Caco-2 (cell line): ENCODE data around the gene RSF1. TPM values are rescaled to one million over a fixed set of nuclear protein-coding genes. Genes with fewer than 3 reads are reported as not detected.

Experiments used
- BruUV-seq: library from RNA; stranded (reverse); fragments of 400-500 nt; replicated peaks from 2 replicates; lab custom pipeline; 2021; lab: Mats Ljungman, UMichigan
- CTCF ChIA-PET: fragments of 300-600 bp; sonication (Branson Sonifier 250); formaldehyde crosslinking; loops from one replicate; lab custom pipeline; 2022; ENCODE audit warnings: antibody characterized with exemption; lab: Charles Lee
- POLR2A ChIA-PET: fragments of 300-600 bp; sonication (Branson Sonifier 250); formaldehyde crosslinking; loops from one replicate; lab custom pipeline; 2022; ENCODE audit warnings: antibody characterized with exemption; lab: Charles Lee
- DNase-seq, 2 experiments: peaks; one replicate each; pipeline versions ENCODE4 v3.0.0 to v3.0.0-alpha.2; 2020 to 2022
- H3K27me3 ChIP-seq: replicated peaks from 2 replicates; pipeline ENCODE4 v1.6.0; 2011; ENCODE audit warnings: low read length; ENCODE audit not compliant: control insufficient read depth, insufficient read depth
- H3K36me3 ChIP-seq: 2 replicates; pipeline ENCODE4 v1.5.1; 2011; ENCODE audit warnings: low read length; ENCODE audit not compliant: control insufficient read depth, insufficient read depth
- H3K4me1 ChIP-seq: fragments of 250-450 bp; sonication (Bioruptor Pico); 2 replicates; pipeline ENCODE4 v1.5.1; 2020; ENCODE audit warnings: mild to moderate bottlenecking
- H3K4me3 ChIP-seq: 2 replicates; pipeline ENCODE4 v1.5.1; 2011; ENCODE audit warnings: low read depth, mild to moderate bottlenecking, control low read depth, low read length
- H3K9me3 ChIP-seq: fragments of 250-450 bp; sonication (Bioruptor Pico); 2 replicates; pipeline ENCODE4 v1.5.1; 2020; ENCODE audit warnings: mild to moderate bottlenecking, moderate library complexity
- H3K27ac Mint-ChIP-seq: one replicate; pipeline ENCODE4 v1.8.0; 2022; ENCODE audit warnings: mixed read lengths; ENCODE audit not compliant: unreplicated experiment
- H3K27me3 Mint-ChIP-seq: one replicate; pipeline ENCODE4 v1.8.0; 2022; ENCODE audit warnings: mixed read lengths; ENCODE audit not compliant: insufficient read depth, unreplicated experiment
- H3K36me3 Mint-ChIP-seq: one replicate; pipeline ENCODE4 v1.8.0; 2022; ENCODE audit warnings: mild to moderate bottlenecking, mixed read lengths; ENCODE audit not compliant: insufficient read depth, unreplicated experiment
- H3K4me1 Mint-ChIP-seq: one replicate; pipeline ENCODE4 v1.8.0; 2022; ENCODE audit warnings: low read depth, mixed read lengths; ENCODE audit not compliant: unreplicated experiment
- H3K4me3 Mint-ChIP-seq: one replicate; pipeline ENCODE4 v1.8.0; 2022; ENCODE audit warnings: mild to moderate bottlenecking, moderate library complexity, mixed read lengths; ENCODE audit not compliant: unreplicated experiment
- H3K9me3 Mint-ChIP-seq: one replicate; pipeline ENCODE4 v1.8.0; 2022; ENCODE audit warnings: mixed read lengths; ENCODE audit not compliant: unreplicated experiment
- intact Hi-C: fragments of 100-400 bp; cut with micrococcal nuclease; formaldehyde crosslinking; loops from one replicate; pipeline ENCODE4 v1.10.0; 2022; ENCODE audit not compliant: unreplicated experiment
- total RNA-seq: library from RNA; stranded (reverse); gene quantifications from 2 replicates; pipeline ENCODE4 v1.2.3, GENCODE V29; 2022
- TF ChIP-seq, protein P1 (sequence below), 2 experiments: fragments of 200-600 bp in 1 of 2; IDR thresholded peaks; 1 replicate in 1 of 2; 2 replicates in 1 of 2; pipeline versions ENCODE4 v1.5.1 to v1.8.0; 2011 to 2022; ENCODE audit warnings: antibody characterized with exemption in 1 of 2, control low read depth in 1 of 2, inconsistent platforms in 1 of 2, low read depth in 1 of 2, low read length in 1 of 2, mild to moderate bottlenecking in 1 of 2, moderate library complexity in 1 of 2; ENCODE audit not compliant: insufficient read depth in 1 of 2, severe bottlenecking in 1 of 2, unreplicated experiment in 1 of 2

Gene RSF1
- total RNA-seq, 1 experiment from 2014 or later: 121 TPM

DNA sequence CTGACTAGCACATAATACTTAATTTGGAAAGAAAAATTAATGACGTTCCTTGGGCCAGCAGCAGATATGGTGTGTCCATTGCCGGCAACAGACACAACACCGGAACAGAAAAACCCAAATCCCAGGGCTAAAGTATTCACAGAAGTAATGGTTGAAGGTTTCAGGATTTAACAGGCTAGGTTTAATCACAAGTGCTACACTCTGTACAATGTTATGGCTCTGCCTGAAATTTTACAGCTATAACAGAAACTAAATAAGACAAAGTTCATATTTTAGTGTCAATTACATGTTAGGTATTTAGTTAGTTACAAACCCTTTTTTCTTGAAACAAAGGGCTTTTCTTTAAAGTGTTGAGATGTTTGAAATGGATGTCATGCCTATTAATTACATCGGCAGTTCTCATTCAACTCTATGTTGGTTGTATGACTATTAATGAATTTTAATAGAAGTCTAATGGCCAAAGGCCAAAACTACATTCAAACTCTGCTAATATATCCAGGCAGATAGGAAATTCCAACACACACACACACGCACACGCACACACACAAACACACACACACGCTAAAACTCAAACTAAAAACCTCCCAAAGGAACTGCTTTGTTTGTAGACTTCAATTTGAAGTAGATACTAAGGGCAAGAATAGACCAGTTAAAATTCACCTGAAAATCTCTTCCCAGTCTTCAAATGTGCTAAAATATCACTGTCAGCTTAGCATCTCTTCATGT, 155.1 kb downstream of the RSF1 start:
- Histone ChIP-seq H3K36me3 (peaks cover 9% of the 10 kb centered on the region), H3K9me3 (0 out of 2 replicates have a peak, but pooled peaks cover 1% of the 10 kb centered on the region), H3K27me3 (no peaks in the 10 kb centered on the region), H3K4me3 (no peak overlapping the region), H3K4me1 (peaks cover 10% of the 10 kb centered on the region)
- TF ChIP-seq, protein P1, sequence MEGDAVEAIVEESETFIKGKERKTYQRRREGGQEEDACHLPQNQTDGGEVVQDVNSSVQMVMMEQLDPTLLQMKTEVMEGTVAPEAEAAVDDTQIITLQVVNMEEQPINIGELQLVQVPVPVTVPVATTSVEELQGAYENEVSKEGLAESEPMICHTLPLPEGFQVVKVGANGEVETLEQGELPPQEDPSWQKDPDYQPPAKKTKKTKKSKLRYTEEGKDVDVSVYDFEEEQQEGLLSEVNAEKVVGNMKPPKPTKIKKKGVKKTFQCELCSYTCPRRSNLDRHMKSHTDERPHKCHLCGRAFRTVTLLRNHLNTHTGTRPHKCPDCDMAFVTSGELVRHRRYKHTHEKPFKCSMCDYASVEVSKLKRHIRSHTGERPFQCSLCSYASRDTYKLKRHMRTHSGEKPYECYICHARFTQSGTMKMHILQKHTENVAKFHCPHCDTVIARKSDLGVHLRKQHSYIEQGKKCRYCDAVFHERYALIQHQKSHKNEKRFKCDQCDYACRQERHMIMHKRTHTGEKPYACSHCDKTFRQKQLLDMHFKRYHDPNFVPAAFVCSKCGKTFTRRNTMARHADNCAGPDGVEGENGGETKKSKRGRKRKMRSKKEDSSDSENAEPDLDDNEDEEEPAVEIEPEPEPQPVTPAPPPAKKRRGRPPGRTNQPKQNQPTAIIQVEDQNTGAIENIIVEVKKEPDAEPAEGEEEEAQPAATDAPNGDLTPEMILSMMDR (IDR thresholded peaks at IDR 0.05; ENCODE audit: insufficient read depth in 1 of 2, low read depth in 1 of 2, low read length in 1 of 2, severe bottlenecking in 1 of 2, unreplicated experiment in 1 of 2): no peak
- H3K27ac Mint-ChIP-seq: no peak overlapping the region
- no peaks in the 10 kb centered on the region for H3K9me3 Mint-ChIP-seq
- CTCF ChIA-PET: no interaction called here
- intact Hi-C loops: no loop called here
- POLR2A ChIA-PET: interaction anchor here (0.6 kb wide), 1 partner anchor 18 kb away, joined by 3 read pairs; no protein-coding TSS in a partner anchor
- H3K4me3 Mint-ChIP-seq: no peak overlapping the region
- DNase-seq: no peak
- BruUV-seq: no TSS peak
- H3K36me3 Mint-ChIP-seq: peaks cover 51% of the 10 kb centered on the region
- no peaks in the 10 kb centered on the region for H3K27me3 Mint-ChIP-seq
- H3K4me1 Mint-ChIP-seq: peaks cover 7% of the 10 kb centered on the region

DNA sequence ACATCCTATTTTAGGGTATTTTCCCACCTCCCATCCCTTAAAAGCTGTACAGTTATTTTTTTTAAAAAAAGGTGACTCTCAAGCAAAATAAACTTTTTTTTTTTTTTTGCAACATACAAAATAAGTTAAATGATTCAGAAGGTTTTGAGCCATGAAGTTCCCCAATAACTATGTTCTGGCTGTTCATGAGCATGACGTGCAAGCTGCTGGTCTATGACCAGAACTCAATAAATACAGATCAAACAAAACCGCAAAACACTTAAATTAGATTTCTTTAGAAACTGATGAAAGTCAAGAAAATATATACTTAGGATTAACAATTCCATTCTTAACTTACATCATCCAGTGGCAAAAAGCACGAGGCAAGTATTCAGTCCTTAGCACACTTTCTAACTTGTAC, 158.9 kb downstream of the RSF1 start:
- no peaks in the 10 kb centered on the region for H3K4me1 ChIP-seq
- Mint-ChIP-seq H3K4me1 (no peaks in the 10 kb centered on the region), H3K4me3 (no peak overlapping the region), H3K9me3 (no peaks in the 10 kb centered on the region), H3K27ac (no peak overlapping the region), H3K36me3 (peaks cover 26% of the 10 kb centered on the region), H3K27me3 (no peaks in the 10 kb centered on the region)
- TF ChIP-seq, protein P1 (IDR thresholded peaks at IDR 0.05; ENCODE audit: insufficient read depth in 1 of 2, low read depth in 1 of 2, low read length in 1 of 2, severe bottlenecking in 1 of 2, unreplicated experiment in 1 of 2): no peak
- no peak overlapping the region for H3K4me3 ChIP-seq
- no peaks in the 10 kb centered on the region for H3K9me3 ChIP-seq
- no peak for DNase-seq
- intact Hi-C loops: no loop called here
- H3K27me3 ChIP-seq: no peaks in the 10 kb centered on the region
- CTCF ChIA-PET: no interaction called here
- H3K36me3 ChIP-seq: no peaks in the 10 kb centered on the region; the same call in 1 of the 2 replicates
- POLR2A ChIA-PET: no interaction called here
- no TSS peak for BruUV-seq

DNA sequence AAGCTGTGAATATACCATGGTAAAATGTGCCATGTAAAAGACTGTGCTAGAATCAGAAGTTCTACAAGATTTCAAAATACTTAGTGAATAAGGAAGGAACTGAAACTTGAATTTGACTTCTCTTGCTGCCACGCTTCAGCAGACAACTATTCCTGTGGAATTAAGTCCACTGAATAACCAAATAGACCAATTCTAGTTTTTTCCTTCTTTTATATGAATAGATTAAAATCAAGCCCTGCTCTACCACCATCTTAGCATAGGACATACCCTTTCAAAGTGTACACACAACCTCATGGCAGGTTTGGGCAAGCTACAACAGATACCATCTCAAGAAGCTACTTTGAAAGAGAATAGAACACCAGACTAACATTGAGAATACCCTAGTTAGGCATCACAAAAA, 159.6 kb downstream of the RSF1 start:
- TF ChIP-seq, protein P1 (IDR thresholded peaks at IDR 0.05; ENCODE audit: insufficient read depth in 1 of 2, low read depth in 1 of 2, low read length in 1 of 2, severe bottlenecking in 1 of 2, unreplicated experiment in 1 of 2): no peak
- peaks cover 22% of the 10 kb centered on the region for H3K36me3 Mint-ChIP-seq
- Histone ChIP-seq H3K4me1 (no peaks in the 10 kb centered on the region), H3K36me3 (no peaks in the 10 kb centered on the region; the same call in 1 of the 2 replicates), H3K27me3 (no peaks in the 10 kb centered on the region), H3K9me3 (no peaks in the 10 kb centered on the region), H3K4me3 (no peak overlapping the region)
- H3K9me3 Mint-ChIP-seq: no peaks in the 10 kb centered on the region
- DNase-seq: no peak
- H3K27me3 Mint-ChIP-seq: no peaks in the 10 kb centered on the region
- H3K4me1 Mint-ChIP-seq: no peaks in the 10 kb centered on the region
- BruUV-seq: no TSS peak
- no peak overlapping the region for H3K27ac Mint-ChIP-seq
- ChIA-PET POLR2A (no interaction called here), CTCF (no interaction called here)
- intact Hi-C loops: no loop called here
- H3K4me3 Mint-ChIP-seq: no peak overlapping the region
